ENCODE results near the gene RNF135.
"Not testable (repeated sequence)": the region's sequence is repeated elsewhere in the genome, so short reads cannot be mapped to it uniquely, and the experiment has no call there.

The RNF135 gene

DNA sequence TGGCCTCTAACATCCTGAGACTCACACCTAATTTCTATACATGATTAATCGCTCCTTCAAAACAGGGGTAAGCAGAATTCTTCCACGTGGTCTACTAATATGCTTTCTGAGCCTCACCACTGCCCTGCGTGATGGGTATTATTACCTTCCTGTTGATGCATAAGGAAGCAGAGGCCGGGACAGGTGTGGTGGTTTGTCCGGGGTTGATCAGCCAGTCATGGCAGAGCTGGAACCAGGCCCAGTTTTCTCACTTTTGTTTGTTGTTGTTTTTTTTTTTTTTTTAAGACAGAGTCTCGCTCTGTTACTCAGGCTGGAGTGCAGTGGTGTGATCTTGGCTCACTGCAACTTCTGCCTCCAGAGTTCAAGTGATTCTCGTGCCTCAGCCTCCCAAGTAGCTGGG lies 31.2 kb downstream of the RNF135 start:
- DNase-seq (ENCODE audit: low spot score in 2 of 2) (no peak), ATAC-seq (ENCODE audit: low read depth) (no peak)
- Mint-ChIP-seq H3K36me3 (peaks cover 43% of the 10 kb centered on the region), H3K4me3 (no peak overlapping the region), H3K27me3 (no peaks in the 10 kb centered on the region), H3K27ac (peak overlapping the region; percentile 54), H3K4me1 (peaks cover 10% of the 10 kb centered on the region), H3K9me3 (peaks cover 4% of the 10 kb centered on the region)

DNA sequence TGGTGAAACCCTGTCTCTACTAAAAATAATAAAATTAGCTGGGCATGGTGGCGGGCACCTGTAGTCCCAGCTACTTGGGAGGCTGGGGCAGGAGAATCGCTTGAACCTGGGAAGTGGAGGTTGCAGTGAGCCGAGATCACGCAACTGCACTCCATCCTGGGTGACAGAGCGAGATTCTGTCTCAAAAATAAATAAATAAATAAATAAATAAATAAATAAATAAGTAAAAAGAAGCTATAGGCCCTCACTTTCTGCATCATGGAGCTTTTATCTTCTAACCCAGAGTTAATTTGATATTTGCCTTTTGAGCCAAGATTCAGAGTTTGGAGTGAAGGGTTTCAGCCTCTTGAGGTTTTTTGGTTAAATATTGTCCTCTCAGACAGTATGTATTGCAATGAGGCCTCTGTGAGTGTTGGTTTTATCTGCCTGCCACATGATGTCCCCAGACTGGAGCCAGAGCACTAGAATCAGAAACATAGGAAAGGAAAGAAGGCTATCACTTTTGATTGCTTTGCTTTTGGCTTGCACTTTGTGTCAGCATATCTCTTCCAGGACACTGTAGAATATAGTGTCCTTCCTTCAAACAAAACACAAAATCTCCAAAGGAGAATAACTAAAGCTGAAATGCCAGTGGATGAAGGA lies 32.5 kb downstream of the RNF135 start:
- Mint-ChIP-seq H3K9me3 (peaks cover 4% of the 10 kb centered on the region), H3K4me1 (peaks cover 14% of the 10 kb centered on the region), H3K27ac (no peak overlapping the region), H3K27me3 (no peaks in the 10 kb centered on the region), H3K4me3 (no peak overlapping the region), H3K36me3 (peaks cover 33% of the 10 kb centered on the region)
- DNase-seq (ENCODE audit: low spot score in 2 of 2) (no peak), ATAC-seq (ENCODE audit: low read depth) (no peak)

DNA sequence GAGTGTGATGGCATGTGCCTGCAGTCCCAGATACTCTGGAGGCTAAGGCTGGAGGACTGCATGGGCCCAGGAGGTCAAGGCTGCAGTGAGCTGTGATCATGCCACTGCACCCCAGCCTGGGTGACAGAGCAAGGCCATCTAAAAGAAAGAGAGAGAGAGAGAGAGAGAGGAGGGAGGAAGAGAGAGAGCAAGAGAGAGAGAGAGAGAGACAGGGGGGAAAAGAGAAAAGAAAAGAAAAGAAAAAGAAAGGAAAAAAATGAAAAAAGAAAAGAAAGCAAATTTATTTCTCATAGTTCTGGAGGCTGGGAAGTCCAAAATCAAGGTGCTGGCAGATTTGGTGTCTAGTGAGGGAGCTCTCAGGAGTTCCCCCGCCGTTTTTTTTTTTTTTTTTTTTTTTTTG lies 33.3 kb downstream of the RNF135 start:
- Mint-ChIP-seq H3K27ac (no peak overlapping the region), H3K36me3 (peaks cover 30% of the 10 kb centered on the region), H3K4me1 (peaks cover 14% of the 10 kb centered on the region), H3K9me3 (peaks cover 4% of the 10 kb centered on the region), H3K27me3 (no peaks in the 10 kb centered on the region), H3K4me3 (no peak overlapping the region)
- DNase-seq (ENCODE audit: low spot score in 2 of 2) (no peak), ATAC-seq (ENCODE audit: low read depth) (no peak)

DNA sequence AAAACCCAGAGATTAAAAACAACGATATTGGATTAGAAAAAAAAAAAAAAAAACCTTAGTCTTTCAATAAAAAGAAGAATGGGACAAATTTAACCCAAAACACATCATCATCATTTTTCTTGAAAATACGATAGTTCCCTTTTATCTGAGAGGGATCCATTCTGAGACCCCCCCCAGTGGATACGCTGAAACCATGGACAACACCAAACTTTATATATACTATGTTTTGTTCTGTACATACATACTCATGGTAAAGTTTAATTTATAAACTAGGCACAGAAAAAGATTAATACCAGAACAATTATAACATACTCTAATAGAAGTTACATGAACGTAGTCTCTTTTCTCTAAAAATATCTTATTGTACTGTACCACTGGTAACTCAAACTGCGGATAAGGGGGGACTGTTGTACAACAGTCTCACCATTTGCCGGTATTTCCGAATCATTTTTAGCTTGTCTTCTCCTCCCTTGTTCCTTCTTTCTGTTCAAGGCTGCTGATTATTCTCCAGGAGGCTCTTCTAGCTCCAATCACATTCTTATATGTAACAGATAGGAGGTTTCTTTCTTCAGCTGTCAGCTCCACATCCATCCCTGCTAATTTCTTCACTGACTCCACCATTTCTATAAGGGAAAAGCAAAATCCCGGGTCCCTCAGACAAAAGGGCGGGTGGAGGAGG lies 37.0 kb downstream of the RNF135 start:
- H3K27ac Mint-ChIP-seq = peak overlapping the region; percentile 88
- no peaks in the 10 kb centered on the region for H3K27me3 Mint-ChIP-seq
- H3K9me3 Mint-ChIP-seq = peaks cover 4% of the 10 kb centered on the region
- peak overlapping the region; percentile 87 for H3K4me3 Mint-ChIP-seq
- DNase-seq (ENCODE audit: low spot score in 2 of 2) = no peak
- H3K4me1 Mint-ChIP-seq = peaks cover 18% of the 10 kb centered on the region
- H3K36me3 Mint-ChIP-seq = peaks cover 16% of the 10 kb centered on the region
- ATAC-seq (ENCODE audit: low read depth) = no peak

DNA sequence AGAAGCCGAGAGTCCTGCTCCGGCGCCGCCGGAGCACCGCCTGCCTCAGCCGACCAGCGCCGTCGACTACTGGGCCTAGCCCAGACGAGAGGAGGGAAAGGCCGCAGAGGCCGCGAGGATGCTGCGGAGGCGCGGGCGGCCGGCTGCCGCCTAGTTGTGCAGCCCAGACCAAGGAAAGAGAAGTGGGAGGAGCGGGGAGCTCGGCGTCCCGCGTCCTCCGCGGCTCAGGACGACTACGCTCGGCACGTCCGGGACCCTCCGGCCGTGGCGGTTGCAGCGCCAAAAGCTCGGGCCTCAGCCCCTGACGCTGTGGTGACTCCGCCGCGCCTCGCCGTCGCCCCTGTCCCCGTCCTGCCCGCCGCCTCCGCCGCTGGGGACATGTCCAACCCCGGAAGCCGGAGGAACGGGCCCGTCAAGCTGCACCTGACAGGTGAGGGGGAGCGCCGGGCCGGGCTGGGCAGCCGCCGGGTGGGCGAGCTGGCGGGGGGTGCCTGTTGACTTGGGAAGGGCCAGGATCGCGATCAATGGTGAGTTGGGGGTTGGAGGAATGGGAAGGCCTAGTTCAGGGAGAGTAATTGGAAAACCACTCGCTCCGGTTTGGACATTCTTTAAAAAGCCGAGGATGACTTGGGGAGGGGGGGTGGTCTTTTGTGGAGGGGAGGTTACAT lies 37.7 kb downstream of the RNF135 start:
- DNase-seq (ENCODE audit: low spot score in 2 of 2) = peak; percentile 34 to 59
- H3K27ac Mint-ChIP-seq = peak overlapping the region; percentile 88
- ATAC-seq (ENCODE audit: low read depth) = peak; percentile 75
- H3K36me3 Mint-ChIP-seq = peaks cover 15% of the 10 kb centered on the region
- H3K9me3 Mint-ChIP-seq = peaks cover 4% of the 10 kb centered on the region
- peaks cover 18% of the 10 kb centered on the region for H3K4me1 Mint-ChIP-seq
- peak overlapping the region; percentile 87 for H3K4me3 Mint-ChIP-seq
- no peaks in the 10 kb centered on the region for H3K27me3 Mint-ChIP-seq

DNA sequence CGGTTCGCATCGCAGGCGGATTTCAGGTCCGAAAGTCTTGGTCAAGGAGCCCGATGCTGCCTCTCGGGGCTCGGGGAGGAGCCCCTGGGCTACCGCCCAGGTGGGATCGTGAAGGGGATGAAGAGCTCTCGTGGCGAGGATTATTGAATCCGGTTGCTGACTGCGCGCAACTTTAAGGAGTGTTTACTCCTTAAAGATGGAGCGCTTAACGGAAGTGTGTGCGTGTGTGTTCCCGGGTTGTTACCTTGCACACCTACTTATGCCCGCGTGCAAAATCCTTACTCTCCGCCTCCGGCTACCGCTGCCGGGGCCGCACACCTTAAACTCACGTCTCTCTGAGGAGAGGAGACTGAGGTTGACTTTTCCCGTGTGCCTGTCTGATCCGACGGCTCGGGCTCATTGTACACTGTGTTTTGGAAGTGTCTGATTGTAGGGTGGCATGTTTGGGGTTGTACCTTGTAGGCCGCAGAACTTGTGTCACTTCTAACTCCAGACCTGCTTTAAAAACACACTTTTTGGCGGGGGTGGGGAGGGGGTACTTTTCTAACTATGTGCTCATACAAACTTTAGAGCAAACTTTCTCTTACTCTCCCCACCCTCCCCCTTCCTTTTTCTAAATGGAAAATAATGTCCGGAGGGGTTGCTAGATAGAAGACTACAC lies 38.3 kb downstream of the RNF135 start:
- peak overlapping the region; percentile 88 for H3K27ac Mint-ChIP-seq
- H3K36me3 Mint-ChIP-seq, H3K27me3 Mint-ChIP-seq, H3K9me3 Mint-ChIP-seq: not testable (repeated sequence)
- H3K4me1 Mint-ChIP-seq = peaks cover 18% of the 10 kb centered on the region
- peak in 1 of 2 donors; percentile 27 for DNase-seq (ENCODE audit: low spot score in 2 of 2)
- peak overlapping the region; percentile 87 for H3K4me3 Mint-ChIP-seq
- ATAC-seq (ENCODE audit: low read depth) = peak; percentile 21

DNA sequence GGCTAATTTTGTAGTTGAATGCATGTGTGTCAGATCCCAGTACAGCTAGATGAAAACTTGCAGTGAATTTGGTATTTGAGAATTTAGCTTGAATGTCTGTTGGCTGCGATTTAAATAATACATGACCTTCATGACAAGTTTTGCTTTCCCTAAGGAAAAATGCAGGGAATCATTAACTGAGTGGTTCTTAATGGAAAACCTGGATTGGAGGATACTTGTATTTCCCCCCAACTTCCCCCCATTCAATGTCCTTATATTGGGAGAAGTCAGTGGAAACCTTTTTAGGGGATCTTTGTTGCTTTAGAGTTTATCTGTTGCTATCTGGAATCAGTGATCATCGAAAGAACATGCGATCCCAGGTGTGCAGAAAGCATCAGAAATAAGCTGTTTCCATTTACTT lies 39.2 kb downstream of the RNF135 start:
- not testable (repeated sequence) for ATAC-seq (ENCODE audit: low read depth); H3K9me3 Mint-ChIP-seq; H3K27me3 Mint-ChIP-seq; H3K36me3 Mint-ChIP-seq; DNase-seq (ENCODE audit: low spot score in 2 of 2)
- H3K4me1 Mint-ChIP-seq = peaks cover 19% of the 10 kb centered on the region
- peak overlapping the region; percentile 64 for H3K4me3 Mint-ChIP-seq
- peak overlapping the region; percentile 40 for H3K27ac Mint-ChIP-seq

DNA sequence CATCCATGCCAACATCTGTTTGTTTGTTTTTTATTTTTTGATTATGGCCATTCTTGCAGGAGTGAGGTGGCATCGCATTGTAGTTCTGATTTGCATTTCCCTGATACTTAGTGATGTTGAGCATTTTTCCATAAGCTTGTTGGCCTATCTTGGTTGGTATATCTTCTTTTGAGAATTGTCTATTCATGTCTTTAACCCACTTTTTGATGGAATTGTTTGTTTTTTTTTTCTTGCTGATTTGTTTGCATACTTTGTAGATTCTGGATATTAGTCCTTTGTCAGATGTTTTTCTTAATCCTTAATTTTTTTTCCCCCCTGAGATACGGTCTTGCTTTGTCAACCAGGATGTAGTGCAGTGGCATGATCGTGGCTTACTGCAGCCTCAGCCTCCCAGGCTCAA lies 43.0 kb downstream of the RNF135 start:
- no peaks in the 10 kb centered on the region for H3K9me3 Mint-ChIP-seq
- peak overlapping the region; percentile 9 for H3K27ac Mint-ChIP-seq
- no peak for DNase-seq (ENCODE audit: low spot score in 2 of 2)
- H3K4me1 Mint-ChIP-seq = peaks cover 7% of the 10 kb centered on the region
- no peak for ATAC-seq (ENCODE audit: low read depth)
- no peaks in the 10 kb centered on the region for H3K27me3 Mint-ChIP-seq
- H3K4me3 Mint-ChIP-seq = no peak overlapping the region
- no peaks in the 10 kb centered on the region for H3K36me3 Mint-ChIP-seq

DNA sequence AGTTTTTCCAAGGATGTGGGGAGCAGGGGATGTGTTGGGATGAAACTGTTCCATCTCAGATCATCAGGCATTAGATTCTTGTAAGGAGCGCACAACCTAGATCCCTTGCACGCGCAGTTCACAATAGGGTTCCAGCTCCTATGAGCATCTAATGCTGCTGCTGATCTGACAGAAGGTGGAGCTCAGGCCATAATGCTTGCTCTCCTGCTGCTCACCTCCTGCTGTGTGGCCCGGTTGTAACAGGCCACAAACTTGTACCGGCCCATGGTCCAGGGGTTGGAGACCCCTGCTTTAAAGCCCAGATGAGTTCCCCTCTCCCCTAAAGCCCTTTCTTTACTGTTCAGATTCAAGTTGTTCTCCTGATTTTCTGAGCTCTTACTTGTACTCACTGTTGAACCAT lies 44.8 kb downstream of the RNF135 start:
- no peaks in the 10 kb centered on the region for H3K27me3 Mint-ChIP-seq
- no peaks in the 10 kb centered on the region for H3K36me3 Mint-ChIP-seq
- no peak for DNase-seq (ENCODE audit: low spot score in 2 of 2)
- no peak overlapping the region for H3K27ac Mint-ChIP-seq
- ATAC-seq (ENCODE audit: low read depth) = no peak
- H3K9me3 Mint-ChIP-seq = no peaks in the 10 kb centered on the region
- no peak overlapping the region for H3K4me3 Mint-ChIP-seq
- peaks cover 3% of the 10 kb centered on the region for H3K4me1 Mint-ChIP-seq

DNA sequence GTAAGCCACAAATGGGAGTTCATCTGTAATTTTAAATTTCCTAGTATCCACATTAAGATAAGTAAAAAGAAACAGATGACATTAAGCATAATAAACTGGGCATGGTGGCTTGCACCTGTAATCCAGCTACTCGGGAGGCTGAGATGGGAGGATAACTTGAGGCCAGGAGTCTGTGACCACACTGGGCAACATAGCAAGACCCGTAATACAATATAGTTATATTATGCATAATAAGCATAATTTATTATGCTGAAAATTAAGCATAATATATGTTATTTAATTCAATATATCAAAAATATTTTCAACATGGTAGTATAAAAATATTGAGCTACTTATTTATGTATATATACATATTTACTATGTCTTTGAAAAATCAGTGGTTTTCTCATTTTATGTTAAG lies 48.2 kb downstream of the RNF135 start:
- no peak overlapping the region for H3K4me3 Mint-ChIP-seq
- no peaks in the 10 kb centered on the region for H3K27me3 Mint-ChIP-seq
- DNase-seq (ENCODE audit: low spot score in 2 of 2) (no peak), ATAC-seq (ENCODE audit: low read depth) (no peak)
- no peak overlapping the region for H3K27ac Mint-ChIP-seq
- H3K9me3 Mint-ChIP-seq = no peaks in the 10 kb centered on the region
- H3K36me3 Mint-ChIP-seq = no peaks in the 10 kb centered on the region
- peaks cover 3% of the 10 kb centered on the region for H3K4me1 Mint-ChIP-seq

DNA sequence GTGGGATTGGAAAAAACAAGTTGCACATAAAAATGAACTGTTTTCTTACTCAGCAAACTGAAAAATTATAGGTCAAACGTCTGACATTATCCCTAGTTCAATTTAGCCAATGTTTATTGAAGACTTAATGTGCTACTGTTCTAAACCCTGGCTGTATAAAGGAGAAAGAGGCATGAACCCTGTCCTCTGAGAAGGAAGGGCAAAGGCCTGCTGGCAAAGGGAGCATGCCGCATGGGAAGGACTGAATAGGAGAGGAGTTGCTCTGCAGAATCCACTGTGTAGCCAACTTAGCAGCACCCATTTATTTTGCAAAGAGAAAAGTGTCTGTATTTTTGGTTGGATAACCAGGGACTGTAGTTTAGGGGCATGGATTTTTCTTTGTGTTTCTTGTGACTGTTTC lies 52.3 kb downstream of the RNF135 start:
- H3K27me3 Mint-ChIP-seq; H3K4me1 Mint-ChIP-seq; H3K27ac Mint-ChIP-seq; H3K9me3 Mint-ChIP-seq; DNase-seq (ENCODE audit: low spot score in 2 of 2); H3K4me3 Mint-ChIP-seq; ATAC-seq (ENCODE audit: low read depth); H3K36me3 Mint-ChIP-seq: not testable (repeated sequence)

DNA sequence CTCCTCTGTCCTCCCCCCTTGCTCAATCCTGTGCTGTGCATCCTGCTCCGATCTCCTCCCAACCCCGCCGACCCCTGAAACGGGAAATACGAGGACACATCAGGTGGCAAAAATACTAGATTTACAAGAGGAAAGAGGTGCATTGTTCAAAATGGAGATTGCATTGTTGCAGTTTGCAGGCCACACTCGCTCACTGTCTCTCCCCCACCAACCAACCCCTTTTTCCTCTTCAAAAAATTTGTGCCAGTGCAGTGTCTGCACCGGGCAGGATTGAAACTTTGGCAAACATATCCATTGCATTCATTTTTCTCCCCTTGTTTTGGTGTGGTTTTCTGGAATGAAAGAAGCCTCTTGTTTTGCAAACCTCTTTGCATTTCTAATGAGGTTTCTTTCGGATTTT lies 61.0 kb downstream of the RNF135 start:
- DNase-seq (ENCODE audit: low spot score in 2 of 2) (no peak), ATAC-seq (ENCODE audit: low read depth) (no peak)
- Mint-ChIP-seq H3K4me3 (no peak overlapping the region), H3K4me1 (no peaks in the 10 kb centered on the region), H3K27ac (no peak overlapping the region), H3K27me3 (no peaks in the 10 kb centered on the region), H3K9me3 (no peaks in the 10 kb centered on the region), H3K36me3 (peaks cover 8% of the 10 kb centered on the region)

DNA sequence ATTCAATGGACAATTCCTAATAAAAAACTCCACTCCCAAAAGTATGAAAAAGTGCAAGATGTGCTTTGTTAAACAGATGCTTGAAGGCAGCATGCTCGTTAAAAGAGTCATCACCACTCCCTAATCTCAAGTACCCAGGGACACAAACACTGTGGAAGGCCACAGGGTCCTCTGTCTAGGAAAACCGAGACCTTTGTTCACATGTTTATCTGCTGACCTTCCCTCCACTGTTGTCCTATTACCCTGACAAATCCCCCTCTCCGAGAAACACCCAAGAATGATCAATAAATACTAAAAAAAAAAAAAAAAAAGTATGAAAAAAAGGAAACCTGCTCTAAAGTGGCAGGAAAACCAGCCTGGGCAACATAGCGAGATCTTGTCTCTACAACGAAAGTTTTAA lies 64.8 kb downstream of the RNF135 start:
- not testable (repeated sequence) for H3K9me3 Mint-ChIP-seq; H3K27me3 Mint-ChIP-seq; H3K4me1 Mint-ChIP-seq; ATAC-seq (ENCODE audit: low read depth); H3K36me3 Mint-ChIP-seq; H3K4me3 Mint-ChIP-seq; H3K27ac Mint-ChIP-seq; DNase-seq (ENCODE audit: low spot score in 2 of 2)

DNA sequence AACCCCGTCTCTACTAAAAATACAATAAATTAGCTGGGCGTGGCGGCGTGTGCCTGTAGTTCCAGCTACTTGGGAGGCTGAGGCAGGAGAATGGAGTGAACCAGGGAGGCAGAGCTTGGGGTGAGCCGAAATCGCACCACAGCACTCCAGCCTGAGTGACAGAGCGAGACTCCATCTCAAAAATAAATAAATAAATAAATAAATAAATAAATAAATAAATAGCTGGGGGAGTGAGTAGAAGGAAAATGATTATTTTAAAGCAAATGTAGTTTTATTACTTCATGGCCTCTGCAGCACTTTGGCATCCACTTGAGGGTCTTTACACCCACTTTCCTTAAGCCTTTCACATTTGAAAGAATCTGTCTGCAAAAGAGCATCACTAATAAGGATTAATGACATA lies 70.0 kb downstream of the RNF135 start:
- not testable (repeated sequence) for DNase-seq (ENCODE audit: low spot score in 2 of 2); H3K36me3 Mint-ChIP-seq; H3K9me3 Mint-ChIP-seq; H3K4me3 Mint-ChIP-seq; H3K27me3 Mint-ChIP-seq; H3K27ac Mint-ChIP-seq; H3K4me1 Mint-ChIP-seq; ATAC-seq (ENCODE audit: low read depth)
